Ovary (tissue), 9 donors: ENCODE results near the gene SSC4D. TPM values are rescaled to one million over a fixed set of nuclear protein-coding genes. Genes with fewer than 3 reads are reported as not detected.
"Not testable (repeated sequence)": the region's sequence is repeated elsewhere in the genome, so short reads cannot be mapped to it uniquely, and the experiment has no call there.

Experiments
- DNase-seq, 5 donors: peaks; one replicate each; pipeline ENCODE4 v3.0.0-alpha.2; 2019 to 2020
- H3K27ac ChIP-seq, 2 donors: fragments of 200-600 bp; one replicate each; pipeline versions ENCODE4 v1.5.1 to v1.8.0; 2019 to 2022
- H3K27me3 ChIP-seq: fragments of 200-600 bp; one replicate; pipeline ENCODE4 v1.8.0; 2022
- H3K36me3 ChIP-seq: fragments of 200-600 bp; sonication (generic); one replicate; pipeline ENCODE4 v1.5.1; 2019
- H3K4me1 ChIP-seq: one replicate; pipeline ENCODE4 v1.8.1; 2013; ENCODE audit warnings: mild to moderate bottlenecking, moderate library complexity; ENCODE audit not compliant: insufficient read depth
- H3K4me3 ChIP-seq: fragments of 200-600 bp; sonication (generic); one replicate; pipeline ENCODE4 v1.5.1; 2017
- H3K9me3 ChIP-seq, 2 donors: fragments of 200-600 bp in 1 of 2; sonication (generic) in 1 of 2; one replicate each; pipeline versions ENCODE4 v1.5.1 to v1.8.1; 2013 to 2019; ENCODE audit warnings: mild to moderate bottlenecking in 1 of 2, moderate library complexity in 1 of 2
- EP300 ChIP-seq: sonication (generic); formaldehyde crosslinking; IDR thresholded peaks from one replicate; pipeline ENCODE4 v1.6.1; 2017; ENCODE audit warnings: antibody characterized with exemption
- POLR2A ChIP-seq: fragments of 450-650 bp; IDR thresholded peaks from one replicate; pipeline ENCODE4 v1.6.1; 2017; ENCODE audit warnings: antibody characterized with exemption, mild to moderate bottlenecking, moderate library complexity
- WGBS, 3 donors: extraction: QIAGEN DNeasy Blood & Tissue Kit in 1 of 3; methylation state at CpG; one replicate each; pipeline versions ENCODE4 v1.1.5 to v1.1.7; 2013 to 2017; 5-methylcytosine and 5-hydroxymethylcytosine counted together
- intact Hi-C, 4 donors: fragments of 100-400 bp; cut with DNase I; formaldehyde crosslinking; loops; one replicate each; pipeline versions ENCODE4 v1.11.0 to v1.15.1; 2022 to 2023
- polyA plus RNA-seq, 2 donors: library from polyadenylated mRNA; stranded (reverse); fragments of 200-250 nt in 1 of 2; fragments of 350-450 nt in 1 of 2; fragmentation: Illumina TruSeq in 1 of 2; extraction: RNeasy Lipid Tissue Mini Kit (QIAGEN cat#74804) in 1 of 2; gene quantifications; one replicate each; pipeline ENCODE4 v1.2.3, GENCODE V29; 2013 to 2014
- total RNA-seq, 7 donors: library from RNA; depleted of rRNA in 2 of 7; stranded (reverse); fragments of >200 nt in 2 of 7; fragmentation: NEBNext Ultra II Directional in 3 of 7; extraction: Animal tissue kit (Norgen Biotek cat#: 25700) in 3 of 7; gene quantifications; one replicate each; pipeline versions ENCODE4 v1.1.0 to v1.2.4, GENCODE V29; 2016 to 2023
- TF ChIP-seq, protein P1 (sequence below), 3 donors: fragments of 450-650 bp in 2 of 3; fragments of 200-600 bp in 1 of 3; IDR thresholded peaks; one replicate each; pipeline versions ENCODE4 v1.5.1 to v1.8.0; 2016 to 2022; ENCODE audit warnings: antibody characterized with exemption in 3 of 3, mild to moderate bottlenecking in 1 of 3
- donor health status: DM: no; HTN: no; CAD: no; lungs with moderate emphysema.
- donor health status: DM: no; HTN: no; CAD: no.
- donor health status: Bipolar disorder and iron deficiency.
- donor health status: DM: yes; HTN: yes; CAD: no.
- donor health status: DM: no; HTN: no; CAD: no.
- donor health status: DM: yes; HTN: yes; CAD: no.

Gene SSC4D
- total and polyA plus RNA-seq, 9 donors = 0.48 to 2.6 (median 1.0) TPM

DNA sequence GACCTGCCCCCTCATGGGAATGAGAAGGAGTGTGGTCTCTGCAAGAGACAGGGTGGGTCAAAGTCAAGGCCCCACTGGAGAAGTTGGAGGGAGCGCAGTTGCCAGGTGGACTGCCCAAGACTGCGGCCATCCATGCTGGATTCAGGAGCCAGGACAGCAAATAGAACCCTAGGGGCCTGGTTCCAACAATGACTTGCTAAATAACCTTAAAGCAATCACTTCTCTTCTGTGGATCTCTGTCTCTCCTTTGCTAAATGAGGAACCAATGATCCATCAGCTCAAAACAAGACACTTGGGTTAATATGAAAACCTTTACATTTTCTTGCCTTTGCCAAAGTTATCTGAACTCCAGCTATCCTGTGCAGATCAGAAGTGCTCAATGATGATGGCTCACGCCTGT is 38.1 kb downstream of the SSC4D start:
- intact Hi-C loops = no loop called here
- Histone ChIP-seq H3K27me3 (no peaks in the 10 kb centered on the region), H3K27ac (no peak overlapping the region), H3K36me3 (no peaks in the 10 kb centered on the region), H3K4me3 (no peak overlapping the region), H3K9me3 (no peaks in the 10 kb centered on the region), H3K4me1 (no peaks in the 10 kb centered on the region)
- 92 to 93% (median 92%) methylated on average over 3 of the region's 3 CpGs for WGBS, 3 donors
- no peak for DNase-seq
- TF ChIP-seq POLR2A = no peak
- no peak for TF ChIP-seq EP300
- TF ChIP-seq, protein P1, sequence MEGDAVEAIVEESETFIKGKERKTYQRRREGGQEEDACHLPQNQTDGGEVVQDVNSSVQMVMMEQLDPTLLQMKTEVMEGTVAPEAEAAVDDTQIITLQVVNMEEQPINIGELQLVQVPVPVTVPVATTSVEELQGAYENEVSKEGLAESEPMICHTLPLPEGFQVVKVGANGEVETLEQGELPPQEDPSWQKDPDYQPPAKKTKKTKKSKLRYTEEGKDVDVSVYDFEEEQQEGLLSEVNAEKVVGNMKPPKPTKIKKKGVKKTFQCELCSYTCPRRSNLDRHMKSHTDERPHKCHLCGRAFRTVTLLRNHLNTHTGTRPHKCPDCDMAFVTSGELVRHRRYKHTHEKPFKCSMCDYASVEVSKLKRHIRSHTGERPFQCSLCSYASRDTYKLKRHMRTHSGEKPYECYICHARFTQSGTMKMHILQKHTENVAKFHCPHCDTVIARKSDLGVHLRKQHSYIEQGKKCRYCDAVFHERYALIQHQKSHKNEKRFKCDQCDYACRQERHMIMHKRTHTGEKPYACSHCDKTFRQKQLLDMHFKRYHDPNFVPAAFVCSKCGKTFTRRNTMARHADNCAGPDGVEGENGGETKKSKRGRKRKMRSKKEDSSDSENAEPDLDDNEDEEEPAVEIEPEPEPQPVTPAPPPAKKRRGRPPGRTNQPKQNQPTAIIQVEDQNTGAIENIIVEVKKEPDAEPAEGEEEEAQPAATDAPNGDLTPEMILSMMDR (IDR thresholded peaks at IDR 0.05) = no peak

DNA sequence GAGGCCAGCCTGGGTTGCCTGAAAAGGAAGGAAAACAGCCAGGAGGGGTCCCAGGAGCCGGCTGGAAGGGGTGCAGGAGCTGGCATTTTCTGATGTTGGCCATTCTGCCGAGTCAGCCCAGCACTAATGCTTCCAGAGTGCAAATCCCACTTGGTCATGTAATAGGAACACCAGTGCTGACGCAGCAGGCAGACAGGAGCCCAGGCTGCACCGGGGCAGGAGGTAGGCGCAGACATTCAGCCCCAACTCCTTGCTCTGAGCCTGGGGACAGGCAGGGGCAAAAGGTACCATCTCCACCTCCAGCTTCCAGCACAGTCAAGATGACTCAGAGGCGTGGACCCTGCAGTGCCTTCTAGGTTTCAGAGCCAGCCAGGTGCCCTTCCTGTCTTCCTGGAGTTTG is 40.5 kb downstream of the SSC4D start:
- no peak for TF ChIP-seq POLR2A
- no peak for TF ChIP-seq EP300
- TF ChIP-seq, protein P1 (IDR thresholded peaks at IDR 0.05) = no peak
- WGBS, 3 donors = 72 to 76% (median 76%) methylated on average over 6 of the region's 6 CpGs
- no peaks in the 10 kb centered on the region for H3K9me3 ChIP-seq
- H3K36me3 ChIP-seq = no peaks in the 10 kb centered on the region
- no peak overlapping the region for H3K4me3 ChIP-seq
- H3K27ac ChIP-seq = no peak overlapping the region
- no peak for DNase-seq
- no peaks in the 10 kb centered on the region for H3K27me3 ChIP-seq
- H3K4me1 ChIP-seq = peaks cover 3% of the 10 kb centered on the region
- intact Hi-C loops = no loop called here

DNA sequence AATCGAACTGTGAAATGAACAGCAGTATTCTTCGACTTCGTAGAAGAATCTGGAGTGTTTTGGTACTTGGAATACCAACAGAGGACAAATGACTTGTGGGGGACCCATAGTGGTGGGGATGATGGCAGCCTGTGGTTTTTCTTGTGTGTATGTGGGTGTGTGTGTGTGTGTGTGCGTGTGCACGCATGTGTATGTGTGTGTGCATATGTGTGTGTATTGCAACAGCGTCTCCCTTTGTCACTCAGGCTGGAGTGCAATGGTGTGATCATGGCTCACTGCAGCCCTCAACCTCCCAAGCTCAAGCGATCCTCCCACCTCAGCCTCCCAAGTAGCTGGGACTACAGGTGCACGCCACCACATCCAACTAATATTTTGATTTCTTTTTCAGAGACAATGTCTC is 41.3 kb downstream of the SSC4D start:
- Histone ChIP-seq H3K27ac (no peak overlapping the region), H3K27me3 (no peaks in the 10 kb centered on the region), H3K9me3 (no peaks in the 10 kb centered on the region), H3K4me1 (peaks cover 3% of the 10 kb centered on the region), H3K36me3 (no peaks in the 10 kb centered on the region), H3K4me3 (no peak overlapping the region)
- no peak for DNase-seq
- intact Hi-C loops = no loop called here
- WGBS, 3 donors = 92 to 96% (median 93%) methylated on average over 8 of the region's 8 CpGs
- TF ChIP-seq EP300 = no peak
- no peak for TF ChIP-seq POLR2A
- TF ChIP-seq, protein P1 (IDR thresholded peaks at IDR 0.05) = no peak

DNA sequence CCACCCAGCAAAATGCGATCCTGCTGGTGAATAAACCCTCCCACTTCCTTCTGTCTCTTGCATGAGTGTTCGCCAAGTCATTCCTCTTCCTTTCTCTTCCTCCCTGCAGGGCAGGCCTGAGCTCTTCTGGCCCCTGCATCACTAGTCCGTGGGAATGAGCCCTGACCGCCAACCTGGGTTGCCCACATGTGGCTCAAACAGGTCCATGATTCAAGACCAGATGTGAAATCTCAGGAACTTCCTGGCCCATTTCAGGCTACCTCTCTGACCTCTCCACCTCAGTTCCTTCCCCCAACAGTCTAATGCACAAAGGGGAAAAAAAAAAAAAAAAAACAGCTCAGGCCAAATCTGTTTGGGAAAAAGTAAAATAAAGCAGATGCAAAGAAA is 45.3 kb downstream of the SSC4D start:
- Histone ChIP-seq H3K4me3 (no peak overlapping the region), H3K27ac (peak overlapping the region; percentile 72 to 76), H3K4me1 (peaks cover 5% of the 10 kb centered on the region), H3K27me3 (no peaks in the 10 kb centered on the region), H3K9me3 (no peaks in the 10 kb centered on the region), H3K36me3 (no peaks in the 10 kb centered on the region)
- intact Hi-C loops = no loop called here
- TF ChIP-seq POLR2A (no peak), EP300 (no peak)
- TF ChIP-seq, protein P1 (IDR thresholded peaks at IDR 0.05) = no peak
- 14 to 33% (median 14%) methylated on average over 4 of the region's 4 CpGs for WGBS, 3 donors
- peak in 2 of 5 donors; percentile 37 to 49 for DNase-seq

DNA sequence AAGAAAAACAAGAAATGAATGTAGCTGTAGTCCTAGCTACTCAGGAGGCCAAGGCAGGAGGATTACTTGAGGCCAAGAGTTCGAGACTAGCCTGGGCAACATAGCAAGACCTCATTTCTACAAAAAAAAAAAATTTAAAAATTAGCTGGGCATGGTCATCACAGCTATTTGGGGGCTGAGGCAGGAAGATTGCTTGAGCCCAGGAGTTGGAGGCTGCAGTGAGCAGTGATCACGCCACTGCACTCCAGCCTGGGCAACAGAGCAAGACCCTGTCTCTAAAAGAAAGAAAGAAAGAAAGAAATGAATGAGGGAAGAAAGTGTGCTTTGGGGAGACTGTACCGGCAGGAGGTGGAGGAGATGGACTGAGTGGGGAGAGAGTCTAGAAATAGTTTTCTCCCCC is 45.7 kb downstream of the SSC4D start:
- intact Hi-C loops, H3K4me1 ChIP-seq, H3K4me3 ChIP-seq, H3K36me3 ChIP-seq, H3K9me3 ChIP-seq, DNase-seq, H3K27me3 ChIP-seq: not testable (repeated sequence)
- H3K27ac ChIP-seq = peak overlapping the region in 1 of 2 donors; percentile 76
- WGBS, 3 donors = 57 to 70% (median 68%) methylated on average over 3 of the region's 3 CpGs
